ENCODE measurements around the gene KCNAB1. TPM values are rescaled to one million over a fixed set of nuclear protein-coding genes. Genes with fewer than 3 reads are reported as not detected.

The KCNAB1 gene
- total and polyA plus RNA-seq, 4 donors: 0.16 to 2.4 (median 0.72) TPM

DNA sequence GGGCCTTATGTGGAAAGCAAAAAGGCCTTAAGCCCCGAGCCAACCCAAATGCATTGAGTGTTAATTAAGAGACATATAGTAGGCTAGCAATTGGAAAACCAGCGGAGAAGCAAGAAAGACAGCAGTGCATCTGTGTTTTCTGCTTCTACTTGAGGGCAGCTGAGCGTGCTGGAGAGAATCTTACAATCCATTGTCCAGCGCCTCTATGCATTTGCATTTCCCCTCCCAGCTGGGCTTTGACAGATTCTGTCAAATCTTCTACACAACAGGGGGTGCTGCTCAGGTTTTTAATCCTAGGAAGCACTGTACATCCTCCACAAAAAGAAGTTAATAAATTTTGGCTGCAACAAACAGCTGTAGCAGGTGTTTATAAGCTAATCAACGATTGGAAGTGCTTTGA, 410.6 kb downstream of the KCNAB1 start:
- Histone ChIP-seq H3K27ac (ENCODE audit: low read depth in 1 of 2, low read length in 1 of 2) (no peak overlapping the region), H3K4me3 (no peak overlapping the region), H3K27me3 (ENCODE audit: control insufficient read depth in 3 of 3, insufficient read depth in 3 of 3, low read length in 2 of 3) (no peaks in the 10 kb centered on the region), H3K9ac (ENCODE audit: insufficient read depth in 1 of 2, low read length in 2 of 2) (no peak overlapping the region), H3K9me3 (ENCODE audit: control insufficient read depth in 4 of 4, insufficient read depth in 3 of 4, low read length in 3 of 4) (peaks cover 0 to 2% (median 0%) of the 10 kb centered on the region in 4 donors), H3K36me3 (ENCODE audit: control insufficient read depth in 4 of 4, insufficient read depth in 4 of 4, low read length in 4 of 4) (peaks cover 0 to 1% (median 0%) of the 10 kb centered on the region in 4 donors), H3K4me1 (ENCODE audit: control insufficient read depth in 5 of 5, insufficient read depth in 5 of 5, low read length in 5 of 5) (peaks cover 0 to 11% (median 0%) of the 10 kb centered on the region in 5 donors)
- no peak for DNase-seq
- WGBS, 2 donors: 83 to 93% methylated on average over 5 of the region's 5 CpGs
- ATAC-seq (ENCODE audit: insufficient read depth, low FRiP score): no peak
- TF ChIP-seq, protein P1, sequence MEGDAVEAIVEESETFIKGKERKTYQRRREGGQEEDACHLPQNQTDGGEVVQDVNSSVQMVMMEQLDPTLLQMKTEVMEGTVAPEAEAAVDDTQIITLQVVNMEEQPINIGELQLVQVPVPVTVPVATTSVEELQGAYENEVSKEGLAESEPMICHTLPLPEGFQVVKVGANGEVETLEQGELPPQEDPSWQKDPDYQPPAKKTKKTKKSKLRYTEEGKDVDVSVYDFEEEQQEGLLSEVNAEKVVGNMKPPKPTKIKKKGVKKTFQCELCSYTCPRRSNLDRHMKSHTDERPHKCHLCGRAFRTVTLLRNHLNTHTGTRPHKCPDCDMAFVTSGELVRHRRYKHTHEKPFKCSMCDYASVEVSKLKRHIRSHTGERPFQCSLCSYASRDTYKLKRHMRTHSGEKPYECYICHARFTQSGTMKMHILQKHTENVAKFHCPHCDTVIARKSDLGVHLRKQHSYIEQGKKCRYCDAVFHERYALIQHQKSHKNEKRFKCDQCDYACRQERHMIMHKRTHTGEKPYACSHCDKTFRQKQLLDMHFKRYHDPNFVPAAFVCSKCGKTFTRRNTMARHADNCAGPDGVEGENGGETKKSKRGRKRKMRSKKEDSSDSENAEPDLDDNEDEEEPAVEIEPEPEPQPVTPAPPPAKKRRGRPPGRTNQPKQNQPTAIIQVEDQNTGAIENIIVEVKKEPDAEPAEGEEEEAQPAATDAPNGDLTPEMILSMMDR (IDR thresholded peaks at IDR 0.05; ENCODE audit: control extremely low read depth, extremely low read depth): no peak

DNA sequence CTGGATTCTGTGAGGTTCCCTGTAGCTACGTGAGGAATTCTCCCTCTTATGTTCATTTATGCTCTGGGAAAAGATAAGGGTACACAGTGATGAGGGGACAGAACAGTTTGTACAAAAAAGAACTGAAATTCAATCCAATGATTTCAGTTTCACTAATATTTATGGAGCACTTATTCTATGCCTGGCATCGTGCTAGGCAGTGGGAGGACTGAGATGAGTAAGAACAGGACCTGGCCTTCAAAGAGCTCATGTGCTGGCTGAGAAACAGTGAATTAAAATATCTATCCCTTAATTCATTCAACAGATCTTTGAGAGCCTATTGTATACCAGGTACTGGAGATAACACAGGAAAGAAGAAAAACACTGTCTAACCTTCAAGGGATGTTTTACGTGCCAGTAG, 412.4 kb downstream of the KCNAB1 start:
- TF ChIP-seq, protein P1 (IDR thresholded peaks at IDR 0.05; ENCODE audit: control extremely low read depth, extremely low read depth): no peak
- H3K4me1 ChIP-seq (ENCODE audit: control insufficient read depth in 5 of 5, insufficient read depth in 5 of 5, low read length in 5 of 5): peaks cover 0 to 11% (median 0%) of the 10 kb centered on the region in 5 donors
- WGBS, 2 donors: 60 to 66% methylated on average over 3 of the region's 3 CpGs
- H3K27ac ChIP-seq (ENCODE audit: low read depth in 1 of 2, low read length in 1 of 2): no peak overlapping the region
- no peak overlapping the region for H3K9ac ChIP-seq (ENCODE audit: insufficient read depth in 1 of 2, low read length in 2 of 2)
- DNase-seq (no peak), ATAC-seq (ENCODE audit: insufficient read depth, low FRiP score) (no peak)
- H3K9me3 ChIP-seq (ENCODE audit: control insufficient read depth in 4 of 4, insufficient read depth in 3 of 4, low read length in 3 of 4): peaks cover 0 to 2% (median 0%) of the 10 kb centered on the region in 4 donors
- H3K27me3 ChIP-seq (ENCODE audit: control insufficient read depth in 3 of 3, insufficient read depth in 3 of 3, low read length in 2 of 3): no peaks in the 10 kb centered on the region
- peaks cover 0 to 2% (median 0%) of the 10 kb centered on the region in 4 donors for H3K36me3 ChIP-seq (ENCODE audit: control insufficient read depth in 4 of 4, insufficient read depth in 4 of 4, low read length in 4 of 4)
- H3K4me3 ChIP-seq: no peak overlapping the region

DNA sequence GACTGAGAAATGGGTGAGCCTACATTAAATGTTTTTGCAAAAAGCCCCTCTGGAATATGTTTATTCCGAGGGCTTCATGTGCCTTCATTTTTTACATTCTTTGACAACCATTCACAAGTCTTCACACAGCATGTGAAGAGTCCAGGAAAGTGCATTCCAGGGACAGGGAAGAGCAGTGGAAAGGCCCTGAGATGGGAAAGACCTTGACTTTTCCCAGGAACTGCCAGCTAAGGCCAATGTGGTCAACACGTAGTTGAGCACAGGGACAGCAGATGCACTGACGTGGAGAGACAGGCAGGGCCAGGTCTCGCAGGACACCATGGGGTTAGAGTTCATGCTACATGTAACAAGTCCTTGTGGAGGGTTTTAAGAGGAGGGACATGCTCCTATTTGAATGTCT, 412.8 kb downstream of the KCNAB1 start:
- Histone ChIP-seq H3K4me3 (no peak overlapping the region), H3K9ac (ENCODE audit: insufficient read depth in 1 of 2, low read length in 2 of 2) (no peak overlapping the region), H3K27ac (ENCODE audit: low read depth in 1 of 2, low read length in 1 of 2) (no peak overlapping the region), H3K9me3 (ENCODE audit: control insufficient read depth in 4 of 4, insufficient read depth in 3 of 4, low read length in 3 of 4) (peaks cover 0 to 2% (median 0%) of the 10 kb centered on the region in 4 donors), H3K4me1 (ENCODE audit: control insufficient read depth in 5 of 5, insufficient read depth in 5 of 5, low read length in 5 of 5) (peaks cover 0 to 11% (median 0%) of the 10 kb centered on the region in 5 donors), H3K36me3 (ENCODE audit: control insufficient read depth in 4 of 4, insufficient read depth in 4 of 4, low read length in 4 of 4) (peaks cover 0 to 2% (median 0%) of the 10 kb centered on the region in 4 donors), H3K27me3 (ENCODE audit: control insufficient read depth in 3 of 3, insufficient read depth in 3 of 3, low read length in 2 of 3) (no peaks in the 10 kb centered on the region)
- no peak for DNase-seq
- TF ChIP-seq, protein P1 (IDR thresholded peaks at IDR 0.05; ENCODE audit: control extremely low read depth, extremely low read depth): no peak
- 81 to 87% methylated on average over 4 of the region's 4 CpGs for WGBS, 2 donors
- no peak for ATAC-seq (ENCODE audit: insufficient read depth, low FRiP score)

DNA sequence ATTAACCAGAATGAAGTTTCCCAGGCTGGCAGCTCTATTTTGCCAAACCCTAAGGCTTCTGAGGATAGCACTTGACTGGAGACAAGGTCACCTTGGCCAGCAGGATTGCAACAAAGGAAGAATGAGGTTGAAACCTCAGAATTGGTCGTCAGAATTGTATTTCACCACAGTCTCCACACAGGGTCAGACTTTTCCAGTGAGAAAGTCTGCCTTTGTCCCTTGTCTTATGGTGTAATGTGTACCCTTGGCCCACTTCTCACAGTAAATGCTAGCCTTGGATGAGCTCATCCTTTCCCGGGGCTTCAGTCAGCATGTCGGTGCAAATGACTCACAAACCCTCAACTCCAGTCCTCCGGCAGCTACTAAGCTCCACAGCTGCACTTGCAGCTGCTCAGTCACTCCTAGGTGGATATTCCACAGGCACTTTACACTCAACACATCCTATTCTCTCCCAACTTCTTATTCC, 414.8 kb downstream of the KCNAB1 start:
- TF ChIP-seq, protein P1 (IDR thresholded peaks at IDR 0.05; ENCODE audit: control extremely low read depth, extremely low read depth): no peak
- H3K36me3 ChIP-seq (ENCODE audit: control insufficient read depth in 4 of 4, insufficient read depth in 4 of 4, low read length in 4 of 4): peaks cover 2 to 7% (median 4%) of the 10 kb centered on the region in 4 donors
- H3K4me1 ChIP-seq (ENCODE audit: control insufficient read depth in 5 of 5, insufficient read depth in 5 of 5, low read length in 5 of 5): peaks cover 0 to 11% (median 5%) of the 10 kb centered on the region in 5 donors
- DNase-seq (peak; percentile 51 to 75 (median 58)), ATAC-seq (ENCODE audit: insufficient read depth, low FRiP score) (peak; percentile 84)
- peak overlapping the region; percentile 38 to 87 for H3K27ac ChIP-seq (ENCODE audit: low read depth in 1 of 2, low read length in 1 of 2)
- no peak overlapping the region for H3K4me3 ChIP-seq
- WGBS, 2 donors: 31 to 60% methylated on average over 4 of the region's 4 CpGs
- H3K9ac ChIP-seq (ENCODE audit: insufficient read depth in 1 of 2, low read length in 2 of 2): peak overlapping the region in 1 of 2 donors; percentile 19
- peaks cover 0 to 2% (median 0%) of the 10 kb centered on the region in 4 donors for H3K9me3 ChIP-seq (ENCODE audit: control insufficient read depth in 4 of 4, insufficient read depth in 3 of 4, low read length in 3 of 4)
- no peaks in the 10 kb centered on the region for H3K27me3 ChIP-seq (ENCODE audit: control insufficient read depth in 3 of 3, insufficient read depth in 3 of 3, low read length in 2 of 3)
